Right ventricle myocardium inferior (tissue), 1 donor: Measurements from ENCODE around the gene AFP. TPM values are rescaled to one million over a fixed set of nuclear protein-coding genes. Genes with fewer than 3 reads are reported as not detected.

Source experiments
- ATAC-seq: fragments of 200-7000 bp; cut with Tn5 transposase; one replicate; pipeline ENCODE4 v1.9.1; 2020; ENCODE audit warnings: mild to moderate bottlenecking, moderate library complexity
- DNase-seq: peaks from one replicate; pipeline ENCODE4 v3.0.0; 2021; ENCODE audit errors: missing footprints
- intact Hi-C: fragments of 100-400 bp; cut with DNase I; formaldehyde crosslinking; loops from one replicate; pipeline ENCODE4 v1.11.0; 2022
- total RNA-seq: library from RNA; stranded (reverse); fragmentation: NEBNext Ultra II Directional; extraction: Animal tissue kit (Norgen Biotek cat#: 25700); gene quantifications from one replicate; pipeline ENCODE4 v1.2.1, GENCODE V29; 2021
- donor health status: DM: no; HTN: yes; CAD: no; lungs with severe emphysema.

The AFP gene
- total RNA-seq, 1 donor from 2014 or later: not detected

GRCh38 chr4:73411731-73412414, 24.1 kb upstream of the AFP start:
- no peak for ATAC-seq
- DNase-seq: no peak
- intact Hi-C loops: no loop called here

- ATAC-seq: no peak
- intact Hi-C loops: no loop called here
- DNase-seq: no peak
These were observed 22.7 kb upstream of the AFP start for GRCh38 chr4:73413294-73413755.

GRCh38 chr4:73414936-73415271, 21.1 kb upstream of the AFP start:
- intact Hi-C loops: no loop called here
- no peak for DNase-seq

GRCh38 chr4:73415807-73416238, 20.2 kb upstream of the AFP start:
- intact Hi-C loops: no loop called here
- DNase-seq (no peak), ATAC-seq (no peak)

More at GRCh38 chr4:73414936-73415271, 21.1 kb upstream of the AFP start:
- ATAC-seq: no peak

- intact Hi-C loops: no loop called here
- DNase-seq (no peak), ATAC-seq (no peak)
These were observed 19.5 kb upstream of the AFP start for GRCh38 chr4:73416423-73417087.

- intact Hi-C loops: no loop called here
These were observed 18.7 kb upstream of the AFP start for GRCh38 chr4:73417342-73417741.

GRCh38 chr4:73417973-73418372, 18.0 kb upstream of the AFP start:
- ATAC-seq: no peak
- intact Hi-C loops: no loop called here
- DNase-seq: no peak

More at GRCh38 chr4:73417342-73417741, 18.7 kb upstream of the AFP start:
- ATAC-seq: no peak
- no peak for DNase-seq

GRCh38 chr4:73418677-73419076, 17.3 kb upstream of the AFP start:
- ATAC-seq: no peak
- intact Hi-C loops: no loop called here
- DNase-seq: no peak

GRCh38 chr4:73419106-73420038, 16.6 kb upstream of the AFP start:
- no peak for ATAC-seq
- intact Hi-C loops: no loop called here
- DNase-seq: no peak

GRCh38 chr4:73420615-73421014, 15.4 kb upstream of the AFP start:
- DNase-seq: no peak
- ATAC-seq: no peak
- intact Hi-C loops: no loop called here

- intact Hi-C loops: no loop called here
- no peak for ATAC-seq
These were observed 14.1 kb upstream of the AFP start for GRCh38 chr4:73421708-73422457.

GRCh38 chr4:73422458-73422752, 13.6 kb upstream of the AFP start:
- DNase-seq (no peak), ATAC-seq (no peak)
- intact Hi-C loops: no loop called here

More at GRCh38 chr4:73421708-73422457, 14.1 kb upstream of the AFP start:
- DNase-seq: no peak

- intact Hi-C loops: no loop called here
- DNase-seq: no peak
- ATAC-seq: no peak
These were observed 12.8 kb upstream of the AFP start for GRCh38 chr4:73423184-73423583.

- no peak for ATAC-seq
- intact Hi-C loops: no loop called here
- no peak for DNase-seq
These were observed 9.4 kb upstream of the AFP start for GRCh38 chr4:73426666-73427065.

GRCh38 chr4:73429118-73429517, 6.9 kb upstream of the AFP start:
- DNase-seq (no peak), ATAC-seq (no peak)
- intact Hi-C loops: no loop called here

- DNase-seq (no peak), ATAC-seq (no peak)
- intact Hi-C loops: no loop called here
These were observed 6.0 kb upstream of the AFP start for GRCh38 chr4:73429826-73430587.

GRCh38 chr4:73431813-73432168, 4.2 kb upstream of the AFP start:
- no peak for ATAC-seq
- intact Hi-C loops: no loop called here
- no peak for DNase-seq

- intact Hi-C loops: no loop called here
- DNase-seq (no peak), ATAC-seq (no peak)
These were observed 3.6 kb upstream of the AFP start for GRCh38 chr4:73432169-73433000.
